NCI-H510A treated with DMSO at 0.1 percent for 48 hours (cell line): ENCODE data around the gene TLE1.

Source experiments
- DNase-seq: peaks from one replicate; lab custom pipeline; 2025; lab: John Stamatoyannopoulos, UW

TLE1 gene

GRCh38 chr9:81573415-81574321 lies 115.7 kb downstream of the TLE1 start:
- no peak for DNase-seq

GRCh38 chr9:81570083-81570482 lies 119.3 kb downstream of the TLE1 start:
- no peak for DNase-seq

DNA sequence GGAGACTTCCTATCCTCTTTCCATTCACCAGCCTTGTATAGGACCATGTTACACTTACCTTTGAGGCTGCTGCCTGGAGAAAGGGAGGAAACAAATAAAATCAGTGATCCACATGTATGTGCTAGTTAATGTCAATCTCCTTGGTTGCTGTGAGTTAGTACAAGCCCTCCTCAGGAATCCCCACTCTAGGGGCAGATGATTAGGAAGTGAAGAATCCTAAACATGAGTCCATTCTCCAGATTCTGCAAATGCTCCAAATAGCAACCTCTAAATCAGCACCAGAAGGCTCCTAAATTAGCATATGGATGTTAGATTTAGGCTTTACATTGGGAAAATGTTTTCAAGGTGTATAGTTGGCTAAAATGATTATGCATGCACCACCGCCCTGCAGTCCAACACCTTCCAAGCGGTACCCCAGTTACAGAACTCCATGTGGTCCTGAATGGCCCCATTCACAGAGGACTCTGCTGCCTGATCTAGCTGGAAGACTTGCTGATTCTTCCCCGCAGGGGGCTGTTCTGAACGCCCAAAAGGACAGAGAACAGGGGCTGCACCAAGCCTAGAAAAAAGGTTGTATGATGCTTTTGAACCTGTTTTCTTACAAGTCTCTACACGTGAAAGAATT lies 123.2 kb downstream of the TLE1 start:
- DNase-seq: no peak

DNA sequence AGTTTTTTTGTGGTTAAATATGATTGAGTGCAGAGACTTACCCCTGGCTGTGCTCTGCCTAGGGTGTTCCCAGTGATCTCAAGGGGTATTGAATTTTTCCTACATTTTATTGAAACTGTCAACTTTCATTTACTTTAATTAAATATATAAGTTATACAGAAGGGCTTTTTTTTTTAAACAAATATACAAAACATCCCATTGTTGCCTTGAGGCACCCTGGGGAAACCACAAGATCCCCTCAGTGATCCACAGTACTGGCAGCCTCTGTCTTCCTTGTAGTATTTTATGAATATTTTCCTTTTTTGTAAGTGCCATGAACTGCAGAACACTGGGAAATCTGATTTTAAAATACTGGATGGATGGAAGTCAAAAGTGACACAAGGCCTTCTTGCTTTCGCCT lies 123.7 kb downstream of the TLE1 start:
- no peak for DNase-seq

DNA sequence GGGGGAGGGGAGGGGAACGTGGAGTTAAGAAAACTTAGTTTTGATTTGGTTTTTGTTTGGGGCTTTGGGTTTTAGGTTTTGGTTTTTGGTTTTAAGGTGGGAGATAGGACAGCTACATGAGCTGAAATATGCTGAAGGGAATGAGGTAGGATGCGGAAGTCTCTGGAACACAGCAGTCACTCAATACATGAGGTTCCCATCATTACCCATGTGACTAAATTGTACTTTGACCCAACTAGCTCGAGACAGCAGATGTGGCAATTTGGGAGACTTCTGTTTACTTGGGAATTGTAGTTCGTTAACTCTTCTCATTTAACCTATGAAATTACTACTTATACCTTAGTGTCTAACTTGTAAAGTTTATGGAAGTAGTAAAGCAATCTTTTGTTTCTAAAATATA lies 124.2 kb downstream of the TLE1 start:
- no peak for DNase-seq

DNA sequence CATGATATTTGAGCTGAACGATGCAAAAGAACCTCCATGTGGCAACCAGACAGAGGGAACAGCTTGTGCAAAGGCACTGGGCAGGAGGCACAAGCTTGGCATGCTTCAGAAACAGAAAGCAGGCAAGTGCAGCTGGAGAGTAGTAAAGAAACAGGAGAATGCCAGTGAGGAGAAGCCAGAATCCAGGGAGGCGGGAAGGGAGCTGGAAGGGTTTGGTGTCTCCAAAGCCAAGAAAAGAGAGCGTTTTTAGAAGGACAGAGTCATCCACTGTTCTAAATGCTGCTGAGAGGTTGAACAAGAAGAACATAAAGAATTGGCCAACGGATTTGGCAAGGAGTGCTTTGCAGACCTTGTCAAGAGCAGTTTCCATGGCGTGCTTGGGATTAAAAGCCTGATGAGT lies 124.7 kb downstream of the TLE1 start:
- no peak for DNase-seq

DNA sequence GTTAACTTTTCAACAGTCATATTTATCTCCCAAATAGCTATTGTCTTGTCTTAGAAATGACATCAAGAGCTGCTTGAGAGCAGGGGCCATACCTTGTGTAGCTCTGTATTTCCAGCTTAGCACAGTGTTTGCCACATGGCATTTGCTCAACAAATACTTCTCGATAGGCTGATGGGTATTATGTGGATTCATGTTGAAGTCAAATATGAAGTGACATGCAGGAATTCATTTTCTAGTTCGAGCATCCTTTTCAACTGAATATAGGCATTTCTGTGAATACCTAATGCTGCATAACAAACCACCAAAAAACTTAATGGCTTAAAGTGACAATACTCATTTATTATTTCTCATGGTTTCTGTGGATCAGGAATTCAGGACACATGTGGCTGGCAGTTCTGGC lies 125.6 kb downstream of the TLE1 start:
- no peak for DNase-seq

DNA sequence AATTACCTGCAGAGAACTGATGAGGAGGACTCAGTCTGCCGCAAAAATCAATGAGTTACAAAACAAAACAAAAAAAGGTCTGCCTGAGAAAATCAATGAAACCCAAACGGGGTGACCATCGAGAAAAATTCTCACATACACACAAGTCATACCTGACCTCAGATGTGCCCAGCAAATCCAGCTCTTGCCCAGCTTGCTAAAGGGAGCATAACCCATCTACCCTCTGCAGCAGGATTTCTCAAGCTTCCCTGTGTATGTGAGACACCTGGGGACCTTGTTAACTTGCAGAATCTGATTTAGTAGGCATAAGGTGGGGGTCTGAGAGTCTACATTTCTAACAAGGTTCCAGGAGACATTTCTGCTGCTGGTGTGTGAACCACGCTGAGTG lies 126.3 kb downstream of the TLE1 start:
- no peak for DNase-seq

GRCh38 chr9:81562231-81563019 lies 126.9 kb downstream of the TLE1 start:
- no peak for DNase-seq

DNA sequence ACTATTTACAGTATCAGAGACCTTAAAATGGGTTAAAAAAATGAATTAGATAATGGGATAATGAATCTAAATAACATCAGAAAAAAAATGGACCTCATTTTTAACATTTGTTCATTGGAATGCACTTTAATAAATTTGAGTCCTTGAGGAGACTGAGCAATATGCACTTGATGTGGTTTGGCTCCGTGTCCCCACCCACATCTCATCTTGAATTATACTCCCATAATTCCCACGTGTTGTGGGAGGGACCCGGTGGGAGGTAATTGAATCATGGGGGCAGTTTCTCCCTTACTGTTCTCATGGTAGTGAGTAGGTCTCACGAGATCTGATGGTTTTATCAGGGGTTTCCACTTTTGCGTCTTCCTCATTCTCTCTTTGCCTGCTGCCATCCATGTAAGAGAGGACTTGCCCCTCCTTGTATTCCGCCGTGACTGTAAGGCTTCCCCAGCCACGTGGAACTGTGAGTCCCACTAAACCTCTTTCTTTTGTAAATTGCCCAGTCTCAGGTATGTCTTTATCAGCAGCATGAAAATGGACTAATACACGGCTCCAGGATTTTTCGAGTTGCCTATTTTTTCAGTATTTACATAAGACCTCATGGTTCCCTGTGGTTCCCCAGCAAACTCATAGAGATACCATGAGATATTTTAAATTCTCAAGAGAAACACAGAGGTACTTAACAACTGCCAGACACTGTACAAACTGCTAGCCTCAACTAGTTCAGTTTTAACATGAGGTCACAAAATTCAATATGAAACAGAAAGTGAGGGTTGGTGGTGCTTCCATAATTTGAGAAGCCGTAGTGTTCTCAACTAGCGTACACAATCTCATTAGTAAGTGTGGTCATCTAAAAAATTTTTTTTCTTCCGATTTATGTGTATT lies 128.3 kb downstream of the TLE1 start:
- DNase-seq: no peak

GRCh38 chr9:81559709-81560108 lies 129.6 kb downstream of the TLE1 start:
- no peak for DNase-seq

- no peak for DNase-seq
Measured at GRCh38 chr9:81559197-81559596, 130.2 kb downstream of the TLE1 start.

DNA sequence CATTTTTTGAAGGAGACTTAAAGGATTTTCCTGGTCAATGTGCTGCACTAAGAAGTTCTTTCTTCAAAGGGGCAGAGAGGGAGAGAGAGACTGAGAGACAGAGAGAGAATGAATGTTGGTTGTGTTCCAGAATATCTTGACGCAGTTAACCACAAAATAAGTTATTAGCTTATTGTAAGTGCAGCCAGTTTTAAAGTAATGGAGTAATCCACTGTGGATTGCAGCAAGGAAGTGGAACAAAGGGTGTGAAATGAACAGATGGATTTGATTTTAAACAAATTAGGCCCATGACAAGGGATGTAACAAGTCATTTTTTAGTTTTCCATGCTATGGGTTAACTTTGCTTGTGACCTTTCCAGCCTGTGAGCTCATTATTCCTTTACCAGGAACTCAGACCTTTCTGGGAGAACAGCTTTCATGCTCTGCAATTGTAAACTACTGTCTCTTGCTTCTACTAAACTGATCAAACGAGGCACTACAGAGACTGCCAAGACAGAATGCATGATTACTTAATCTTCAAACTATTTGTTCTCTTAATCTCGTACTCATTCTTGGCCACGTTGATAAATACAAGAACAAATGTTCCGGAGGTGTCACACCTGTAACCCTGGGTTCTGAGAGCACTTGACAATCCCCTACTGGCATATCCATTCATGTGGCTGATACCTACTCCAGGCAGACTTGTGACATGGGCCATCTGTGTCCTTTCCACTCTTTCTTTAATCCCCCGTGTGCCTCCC lies 131.1 kb downstream of the TLE1 start:
- peak; percentile 23 for DNase-seq

DNA sequence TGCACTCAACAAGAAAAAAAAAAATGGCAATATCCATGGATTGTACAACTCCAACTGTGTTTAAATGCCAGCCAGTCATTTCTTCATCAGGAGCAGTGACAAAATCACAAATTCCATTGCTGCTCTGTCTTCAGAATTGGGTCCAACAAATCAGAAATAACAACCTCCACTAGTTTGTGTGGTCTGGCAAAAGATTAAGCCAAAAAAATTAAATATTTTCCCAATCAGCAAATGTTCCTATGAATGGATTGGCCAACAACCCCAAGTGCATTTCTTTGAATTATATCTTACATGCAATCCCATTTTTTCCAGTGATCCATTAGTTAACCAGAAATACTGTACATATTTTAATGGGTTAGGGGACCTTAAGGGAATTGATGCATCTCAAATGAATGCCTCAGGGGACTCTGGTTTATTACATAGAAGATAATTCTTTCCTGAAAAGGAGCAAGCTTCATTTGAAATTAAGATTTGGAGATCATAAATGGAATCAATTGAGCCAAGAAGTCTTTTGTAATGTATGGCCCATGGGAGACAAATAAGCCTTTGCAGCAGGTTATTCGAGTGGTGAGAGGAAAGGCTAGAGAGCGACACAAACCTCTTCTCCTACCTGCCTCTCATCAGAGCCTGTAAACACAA lies 131.8 kb downstream of the TLE1 start:
- no peak for DNase-seq

DNA sequence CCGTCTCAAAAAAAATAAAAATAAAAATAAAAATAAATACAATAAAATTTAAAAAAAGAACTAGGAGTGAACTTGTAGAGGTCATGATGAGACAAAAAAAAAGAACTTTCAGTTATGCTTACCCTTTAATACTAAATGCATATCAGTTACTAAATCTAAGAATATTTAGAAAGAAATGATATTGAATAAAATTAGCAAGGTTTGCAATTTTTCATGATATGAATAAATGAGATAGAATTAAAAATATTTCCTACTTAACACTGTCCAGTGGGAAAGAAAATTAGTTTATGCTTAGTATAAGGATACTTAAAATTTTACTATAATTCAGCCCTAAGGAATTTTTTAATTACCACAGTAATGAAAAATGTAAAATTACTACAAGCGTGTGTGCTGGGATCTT lies 132.4 kb downstream of the TLE1 start:
- DNase-seq: no peak

DNA sequence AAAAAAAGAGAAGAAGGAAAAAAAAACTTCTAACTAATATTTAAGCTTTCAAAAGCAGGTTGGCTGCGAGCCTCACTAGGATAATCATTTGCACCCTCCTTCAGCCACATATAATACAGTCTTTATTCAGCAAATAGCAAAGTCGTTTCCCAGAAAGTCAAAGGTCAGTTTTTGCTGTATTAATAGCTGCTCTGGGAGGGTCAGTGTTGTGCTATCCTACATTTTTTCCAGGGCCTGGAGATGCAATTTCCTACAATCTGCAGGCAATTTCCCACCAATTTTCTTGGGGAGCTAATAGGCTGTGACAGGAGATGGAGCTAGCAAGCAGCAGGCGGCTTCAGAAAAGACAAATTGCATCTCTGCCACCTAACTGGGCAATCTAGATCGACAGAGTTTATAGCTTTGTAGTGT lies 136.8 kb downstream of the TLE1 start:
- DNase-seq: no peak

DNA sequence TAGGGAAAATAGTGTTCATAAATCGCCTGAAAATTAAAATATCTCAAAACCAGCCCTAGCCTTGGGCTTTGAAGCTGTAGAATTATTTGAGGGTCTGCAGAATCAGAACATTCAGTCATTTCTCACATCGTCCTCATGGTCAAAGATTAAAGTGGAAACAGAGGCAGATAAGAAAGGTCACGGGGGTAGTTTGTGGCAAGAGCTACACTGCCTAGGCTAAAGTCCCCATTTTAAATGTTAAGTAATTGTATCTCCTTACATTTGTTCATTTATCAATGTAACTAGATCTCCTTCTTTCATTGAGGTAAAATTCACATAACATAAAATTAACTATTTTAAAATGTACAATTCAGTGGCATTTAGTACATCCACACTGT lies 139.2 kb downstream of the TLE1 start:
- no peak for DNase-seq

DNA sequence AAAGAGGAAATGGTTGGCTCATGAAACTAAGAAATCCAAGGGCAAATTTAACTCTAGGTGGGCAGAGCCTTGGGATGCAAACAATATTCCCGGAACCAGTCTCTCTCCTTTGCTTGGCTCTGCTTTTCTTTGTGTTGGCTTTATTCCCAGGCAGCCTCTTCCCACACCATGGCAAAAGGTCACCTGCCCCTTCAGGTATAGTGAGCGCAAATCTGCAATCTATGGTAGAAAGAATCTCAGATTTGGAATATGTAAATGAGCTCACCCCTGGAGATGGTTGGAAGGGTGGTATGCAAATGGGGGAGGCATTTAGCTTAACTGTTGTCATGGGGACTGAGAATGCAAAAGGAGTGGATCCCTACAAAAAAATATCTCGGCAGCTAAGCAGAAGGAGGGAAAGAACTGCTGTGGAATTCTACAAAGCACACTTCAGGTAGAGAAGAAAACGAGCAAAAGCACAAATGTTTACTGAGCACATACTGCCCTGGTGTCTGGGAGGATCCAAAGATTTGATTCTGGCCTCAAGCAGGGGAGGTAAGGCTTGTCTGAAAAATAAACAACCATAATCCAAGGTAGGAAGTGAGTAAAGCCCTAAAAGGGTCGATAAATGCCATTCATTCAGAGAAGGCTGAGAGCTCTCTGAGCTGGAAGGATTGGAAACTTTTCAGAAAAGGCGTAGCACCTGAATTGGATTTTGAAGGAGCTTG lies 139.7 kb downstream of the TLE1 start:
- no peak for DNase-seq

GRCh38 chr9:81548911-81549310 lies 140.4 kb downstream of the TLE1 start:
- DNase-seq: no peak

DNA sequence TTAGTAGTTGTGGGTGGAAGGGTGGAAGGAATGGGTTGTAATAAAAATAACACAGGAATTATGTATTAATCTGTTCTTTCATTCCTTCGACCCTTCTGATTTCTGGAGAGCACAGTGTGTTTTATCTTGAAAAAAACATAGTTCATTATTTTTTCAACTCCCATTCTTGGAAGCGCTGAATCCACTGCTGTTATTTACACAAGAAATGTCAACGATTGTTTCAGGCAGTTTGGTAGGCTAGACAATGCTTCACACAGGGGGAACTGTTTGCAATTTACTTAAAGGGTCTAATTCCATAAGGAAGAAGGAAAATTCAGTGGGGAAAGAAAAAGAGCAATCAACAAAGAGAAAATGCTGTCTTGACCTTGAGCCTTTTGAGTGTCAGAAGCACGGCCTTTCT lies 142.9 kb downstream of the TLE1 start:
- DNase-seq: no peak
